ENCODE data around the gene CD226. TPM values are rescaled to one million over a fixed set of nuclear protein-coding genes. Genes with fewer than 3 reads are reported as not detected.

The CD226 gene
- total and polyA plus RNA-seq, 4 donors, result 0.15 to 3.2 (median 3.1) TPM; not detected in 1

GRCh38 chr18:69858897-69859296 is 88.8 kb downstream of the CD226 start:
- intact Hi-C loops (cut with DNase I), result no loop called here
- no peaks in the 10 kb centered on the region for H3K9me3 ChIP-seq (ENCODE audit: control insufficient read depth, low read length)
- H3K27me3 ChIP-seq (ENCODE audit: control insufficient read depth in 1 of 2, insufficient read depth in 2 of 2, low read length in 1 of 2), result no peaks in the 10 kb centered on the region
- H3K4me1 ChIP-seq (ENCODE audit: control insufficient read depth in 1 of 2, insufficient read depth in 2 of 2, low read length in 2 of 2), result no peaks in the 10 kb centered on the region
- no peak for ATAC-seq (ENCODE audit: low FRiP score)
- H3K27ac ChIP-seq (ENCODE audit: low read depth in 1 of 2, low read length in 2 of 2), result no peak overlapping the region
- no peak for DNase-seq
- H3K36me3 ChIP-seq (ENCODE audit: control insufficient read depth in 1 of 2, insufficient read depth in 2 of 2, low read length in 1 of 2), result no peaks in the 10 kb centered on the region
- 85 to 89% methylated on average over 5 of the region's 5 CpGs for WGBS, 2 donors
- no peak overlapping the region for H3K4me3 ChIP-seq (ENCODE audit: low read length in 2 of 2)

GRCh38 chr18:69854455-69854854 is 93.2 kb downstream of the CD226 start:
- intact Hi-C loops (cut with DNase I), result no loop called here
- Histone ChIP-seq H3K27me3 (ENCODE audit: control insufficient read depth in 1 of 2, insufficient read depth in 2 of 2, low read length in 1 of 2) (no peaks in the 10 kb centered on the region), H3K27ac (ENCODE audit: low read depth in 1 of 2, low read length in 2 of 2) (no peak overlapping the region), H3K4me3 (ENCODE audit: low read length in 2 of 2) (no peak overlapping the region), H3K36me3 (ENCODE audit: control insufficient read depth in 1 of 2, insufficient read depth in 2 of 2, low read length in 1 of 2) (no peaks in the 10 kb centered on the region), H3K9me3 (ENCODE audit: control insufficient read depth, low read length) (no peaks in the 10 kb centered on the region), H3K4me1 (ENCODE audit: control insufficient read depth in 1 of 2, insufficient read depth in 2 of 2, low read length in 2 of 2) (no peaks in the 10 kb centered on the region)
- WGBS, 2 donors, result 85 to 93% methylated on average over 1 of the region's 1 CpG
- ATAC-seq (ENCODE audit: low FRiP score) (no peak), DNase-seq (no peak)

- WGBS, 2 donors, result 72 to 80% methylated on average over 4 of the region's 4 CpGs
Measured at GRCh38 chr18:69853051-69853450, 94.6 kb downstream of the CD226 start.

GRCh38 chr18:69845593-69846506 is 101.8 kb downstream of the CD226 start:
- no peaks in the 10 kb centered on the region for H3K36me3 ChIP-seq (ENCODE audit: control insufficient read depth in 1 of 2, insufficient read depth in 2 of 2, low read length in 1 of 2)
- no peak overlapping the region for H3K27ac ChIP-seq (ENCODE audit: low read depth in 1 of 2, low read length in 2 of 2)
- H3K4me1 ChIP-seq (ENCODE audit: control insufficient read depth in 1 of 2, insufficient read depth in 2 of 2, low read length in 2 of 2), result peaks cover 0 to 4% of the 10 kb centered on the region in 2 donors
- no peak for DNase-seq
- H3K27me3 ChIP-seq (ENCODE audit: control insufficient read depth in 1 of 2, insufficient read depth in 2 of 2, low read length in 1 of 2), result no peaks in the 10 kb centered on the region
- no peaks in the 10 kb centered on the region for H3K9me3 ChIP-seq (ENCODE audit: control insufficient read depth, low read length)
- no peak for ATAC-seq (ENCODE audit: low FRiP score)
- no peak overlapping the region for H3K4me3 ChIP-seq (ENCODE audit: low read length in 2 of 2)
- WGBS, 2 donors, result 39 to 40% methylated on average over 8 of the region's 8 CpGs
- intact Hi-C loops (cut with DNase I), result no loop called here

More at GRCh38 chr18:69853051-69853450, 94.6 kb downstream of the CD226 start:
- intact Hi-C loops (cut with DNase I), result no loop called here
- H3K4me1 ChIP-seq (ENCODE audit: control insufficient read depth in 1 of 2, insufficient read depth in 2 of 2, low read length in 2 of 2), result no peaks in the 10 kb centered on the region
- no peak overlapping the region for H3K4me3 ChIP-seq (ENCODE audit: low read length in 2 of 2)
- no peaks in the 10 kb centered on the region for H3K9me3 ChIP-seq (ENCODE audit: control insufficient read depth, low read length)
- no peaks in the 10 kb centered on the region for H3K36me3 ChIP-seq (ENCODE audit: control insufficient read depth in 1 of 2, insufficient read depth in 2 of 2, low read length in 1 of 2)
- H3K27ac ChIP-seq (ENCODE audit: low read depth in 1 of 2, low read length in 2 of 2), result no peak overlapping the region
- no peak for ATAC-seq (ENCODE audit: low FRiP score)
- H3K27me3 ChIP-seq (ENCODE audit: control insufficient read depth in 1 of 2, insufficient read depth in 2 of 2, low read length in 1 of 2), result no peaks in the 10 kb centered on the region
- no peak for DNase-seq

- H3K27ac ChIP-seq (ENCODE audit: low read depth in 1 of 2, low read length in 2 of 2), result no peak overlapping the region
- no peak overlapping the region for H3K4me3 ChIP-seq (ENCODE audit: low read length in 2 of 2)
- ATAC-seq (ENCODE audit: low FRiP score) (no peak), DNase-seq (no peak)
- no peaks in the 10 kb centered on the region for H3K36me3 ChIP-seq (ENCODE audit: control insufficient read depth in 1 of 2, insufficient read depth in 2 of 2, low read length in 1 of 2)
- no peaks in the 10 kb centered on the region for H3K27me3 ChIP-seq (ENCODE audit: control insufficient read depth in 1 of 2, insufficient read depth in 2 of 2, low read length in 1 of 2)
- H3K4me1 ChIP-seq (ENCODE audit: control insufficient read depth in 1 of 2, insufficient read depth in 2 of 2, low read length in 2 of 2), result peaks cover 0 to 4% of the 10 kb centered on the region in 2 donors
- intact Hi-C loops (cut with DNase I), result no loop called here
- no peaks in the 10 kb centered on the region for H3K9me3 ChIP-seq (ENCODE audit: control insufficient read depth, low read length)
- WGBS, 2 donors, result 91 to 96% methylated on average over 2 of the region's 2 CpGs
Measured at GRCh38 chr18:69844656-69845055, 103.0 kb downstream of the CD226 start.

GRCh38 chr18:69843015-69843414 is 104.7 kb downstream of the CD226 start:
- intact Hi-C loops (cut with DNase I), result no loop called here
- no peak for ATAC-seq (ENCODE audit: low FRiP score)
- no peak overlapping the region for H3K4me3 ChIP-seq (ENCODE audit: low read length in 2 of 2)
- WGBS, 2 donors, result 77 to 78% methylated on average over 5 of the region's 5 CpGs
- H3K36me3 ChIP-seq (ENCODE audit: control insufficient read depth in 1 of 2, insufficient read depth in 2 of 2, low read length in 1 of 2), result no peaks in the 10 kb centered on the region
- no peaks in the 10 kb centered on the region for H3K9me3 ChIP-seq (ENCODE audit: control insufficient read depth, low read length)
- H3K27ac ChIP-seq (ENCODE audit: low read depth in 1 of 2, low read length in 2 of 2), result no peak overlapping the region
- H3K27me3 ChIP-seq (ENCODE audit: control insufficient read depth in 1 of 2, insufficient read depth in 2 of 2, low read length in 1 of 2), result no peaks in the 10 kb centered on the region
- no peak for DNase-seq
- peaks cover 0 to 4% of the 10 kb centered on the region in 2 donors for H3K4me1 ChIP-seq (ENCODE audit: control insufficient read depth in 1 of 2, insufficient read depth in 2 of 2, low read length in 2 of 2)

- no peak overlapping the region for H3K27ac ChIP-seq (ENCODE audit: low read depth in 1 of 2, low read length in 2 of 2)
- H3K4me3 ChIP-seq (ENCODE audit: low read length in 2 of 2), result no peak overlapping the region
- no peaks in the 10 kb centered on the region for H3K9me3 ChIP-seq (ENCODE audit: control insufficient read depth, low read length)
- intact Hi-C loops (cut with DNase I), result no loop called here
- H3K27me3 ChIP-seq (ENCODE audit: control insufficient read depth in 1 of 2, insufficient read depth in 2 of 2, low read length in 1 of 2), result no peaks in the 10 kb centered on the region
- ATAC-seq (ENCODE audit: low FRiP score) (no peak), DNase-seq (no peak)
- peaks cover 0 to 3% of the 10 kb centered on the region in 2 donors for H3K4me1 ChIP-seq (ENCODE audit: control insufficient read depth in 1 of 2, insufficient read depth in 2 of 2, low read length in 2 of 2)
- H3K36me3 ChIP-seq (ENCODE audit: control insufficient read depth in 1 of 2, insufficient read depth in 2 of 2, low read length in 1 of 2), result no peaks in the 10 kb centered on the region
- WGBS, 2 donors, result 94 to 96% methylated on average over 9 of the region's 9 CpGs
Measured at GRCh38 chr18:69841117-69841516, 106.6 kb downstream of the CD226 start.

- 66% methylated on average over 7 of the region's 7 CpGs for WGBS, 2 donors
- H3K9me3 ChIP-seq (ENCODE audit: control insufficient read depth, low read length), result no peaks in the 10 kb centered on the region
- DNase-seq (no peak), ATAC-seq (ENCODE audit: low FRiP score) (no peak)
- intact Hi-C loops (cut with DNase I), result no loop called here
- no peak overlapping the region for H3K4me3 ChIP-seq (ENCODE audit: low read length in 2 of 2)
- H3K27ac ChIP-seq (ENCODE audit: low read depth in 1 of 2, low read length in 2 of 2), result no peak overlapping the region
- no peaks in the 10 kb centered on the region for H3K27me3 ChIP-seq (ENCODE audit: control insufficient read depth in 1 of 2, insufficient read depth in 2 of 2, low read length in 1 of 2)
- no peaks in the 10 kb centered on the region for H3K36me3 ChIP-seq (ENCODE audit: control insufficient read depth in 1 of 2, insufficient read depth in 2 of 2, low read length in 1 of 2)
- H3K4me1 ChIP-seq (ENCODE audit: control insufficient read depth in 1 of 2, insufficient read depth in 2 of 2, low read length in 2 of 2), result no peaks in the 10 kb centered on the region
Measured at GRCh38 chr18:69840445-69840844, 107.2 kb downstream of the CD226 start.

GRCh38 chr18:69840001-69840400 is 107.7 kb downstream of the CD226 start:
- ATAC-seq (ENCODE audit: low FRiP score), result no peak
- H3K4me3 ChIP-seq (ENCODE audit: low read length in 2 of 2), result no peak overlapping the region
- no peaks in the 10 kb centered on the region for H3K36me3 ChIP-seq (ENCODE audit: control insufficient read depth in 1 of 2, insufficient read depth in 2 of 2, low read length in 1 of 2)
- H3K4me1 ChIP-seq (ENCODE audit: control insufficient read depth in 1 of 2, insufficient read depth in 2 of 2, low read length in 2 of 2), result no peaks in the 10 kb centered on the region
- 89 to 90% methylated on average over 11 of the region's 11 CpGs for WGBS, 2 donors
- intact Hi-C loops (cut with DNase I), result no loop called here
- H3K27ac ChIP-seq (ENCODE audit: low read depth in 1 of 2, low read length in 2 of 2), result no peak overlapping the region
- DNase-seq, result no peak
- H3K27me3 ChIP-seq (ENCODE audit: control insufficient read depth in 1 of 2, insufficient read depth in 2 of 2, low read length in 1 of 2), result no peaks in the 10 kb centered on the region
- H3K9me3 ChIP-seq (ENCODE audit: control insufficient read depth, low read length), result no peaks in the 10 kb centered on the region

Measured in aorta (tissue), 5 donors.